GM12892 (cell line): ENCODE results near the gene DDX1.

ENCODE experiments used
- POLR2A ChIP-seq: IDR thresholded peaks from 2 replicates; pipeline ENCODE4 v1.6.1; 2011; ENCODE audit warnings: low read depth, low read length, control low read depth
- POLR2AphosphoS5 ChIP-seq: IDR thresholded peaks from 2 replicates; pipeline ENCODE4 v1.6.1; 2011; ENCODE audit warnings: low read depth, low read length, control low read depth
- TAF1 ChIP-seq: IDR thresholded peaks from 2 replicates; pipeline ENCODE4 v1.6.1; 2011; ENCODE audit warnings: low read depth, mild to moderate bottlenecking, control low read depth, low read length, borderline replicate concordance

DNA sequence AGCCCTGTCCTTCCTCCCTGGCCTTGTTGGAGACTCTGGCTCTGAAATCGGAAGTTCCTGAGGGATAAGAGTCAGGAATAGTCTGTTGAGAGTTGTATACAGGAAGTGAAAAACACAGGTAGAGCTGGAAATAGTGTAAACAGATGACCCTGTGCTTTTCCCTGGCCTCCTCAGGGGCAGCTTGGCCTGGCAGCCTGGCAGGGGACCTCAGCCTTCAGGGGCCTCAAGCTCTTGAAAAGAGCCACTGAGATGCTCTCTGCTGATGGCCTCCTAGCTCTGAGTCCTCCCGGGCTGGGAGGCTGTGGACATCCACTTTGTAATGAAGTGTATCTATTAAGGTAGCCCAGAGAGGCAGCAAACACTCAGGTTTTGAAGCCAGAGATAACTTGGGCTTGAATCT is 79.3 kb downstream of the DDX1 start:
- TF ChIP-seq POLR2A (no peak), POLR2AphosphoS5 (no peak), TAF1 (no peak)
